ENCODE measurements around the gene CCDC6. TPM values are rescaled to one million over a fixed set of nuclear protein-coding genes. Genes with fewer than 3 reads are reported as not detected.
A peak's percentile ranks its signal among the peaks of the same experiment; 100 is the strongest.

CCDC6 gene
- polyA plus RNA-seq, 1 donor (not counting 4 experiments of a cell fraction or from before 2014, with no cell fraction given): 46.5 TPM

GRCh38 chr10:59809644-59809974 lies 96.7 kb downstream of the CCDC6 start:
- H3K9ac ChIP-seq (ENCODE audit: control insufficient read depth, extremely low read depth, insufficient read depth, low read length): no peak overlapping the region
- TF ChIP-seq, protein P1, sequence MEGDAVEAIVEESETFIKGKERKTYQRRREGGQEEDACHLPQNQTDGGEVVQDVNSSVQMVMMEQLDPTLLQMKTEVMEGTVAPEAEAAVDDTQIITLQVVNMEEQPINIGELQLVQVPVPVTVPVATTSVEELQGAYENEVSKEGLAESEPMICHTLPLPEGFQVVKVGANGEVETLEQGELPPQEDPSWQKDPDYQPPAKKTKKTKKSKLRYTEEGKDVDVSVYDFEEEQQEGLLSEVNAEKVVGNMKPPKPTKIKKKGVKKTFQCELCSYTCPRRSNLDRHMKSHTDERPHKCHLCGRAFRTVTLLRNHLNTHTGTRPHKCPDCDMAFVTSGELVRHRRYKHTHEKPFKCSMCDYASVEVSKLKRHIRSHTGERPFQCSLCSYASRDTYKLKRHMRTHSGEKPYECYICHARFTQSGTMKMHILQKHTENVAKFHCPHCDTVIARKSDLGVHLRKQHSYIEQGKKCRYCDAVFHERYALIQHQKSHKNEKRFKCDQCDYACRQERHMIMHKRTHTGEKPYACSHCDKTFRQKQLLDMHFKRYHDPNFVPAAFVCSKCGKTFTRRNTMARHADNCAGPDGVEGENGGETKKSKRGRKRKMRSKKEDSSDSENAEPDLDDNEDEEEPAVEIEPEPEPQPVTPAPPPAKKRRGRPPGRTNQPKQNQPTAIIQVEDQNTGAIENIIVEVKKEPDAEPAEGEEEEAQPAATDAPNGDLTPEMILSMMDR (optimal IDR thresholded peaks at IDR 0.05 in 1 of 3, IDR thresholded peaks at IDR 0.05 in 1 of 3, conservative IDR thresholded peaks at IDR 0.05 in 1 of 3; ENCODE audit: extremely low read depth in 1 of 3, insufficient read depth in 2 of 3, low read length in 3 of 3): no peak
- TF ChIP-seq EZH2 (IDR thresholded peaks at IDR 0.05; ENCODE audit: low read length): no peak
- H3K27ac ChIP-seq (ENCODE audit: control insufficient read depth, insufficient read depth, low read length): no peak overlapping the region
- FAIRE-seq (no peak), DNase-seq (ENCODE audit: low read depth, low spot score) (no peak)
- dilution Hi-C loops (cut with MboI; ENCODE audit: extremely low pct_ligation_motif_present, low sequenced_read_pairs): no loop called here
- peaks cover 26 to 33% of the 10 kb centered on the region in 2 experiments for H3K36me3 ChIP-seq (ENCODE audit: control insufficient read depth in 2 of 2, extremely low read depth in 1 of 2, insufficient read depth in 2 of 2, low read length in 2 of 2)
- H3K9me1 ChIP-seq (ENCODE audit: control insufficient read depth, extremely low read depth, insufficient read depth, low read length): no peaks in the 10 kb centered on the region
- H3K4me1 ChIP-seq (ENCODE audit: control insufficient read depth, extremely low read depth, insufficient read depth, low read length): peaks cover 2% of the 10 kb centered on the region
- no peaks in the 10 kb centered on the region for H3K79me2 ChIP-seq (ENCODE audit: control insufficient read depth, insufficient read depth, low read length)
- H4K20me1 ChIP-seq (ENCODE audit: control insufficient read depth, extremely low read depth, insufficient read depth, low read length): no peaks in the 10 kb centered on the region
- no peak overlapping the region for H3K4me3 ChIP-seq (ENCODE audit: control insufficient read depth in 2 of 3, extremely low read depth in 1 of 3, insufficient read depth in 2 of 3, low read depth in 1 of 3, low read length in 3 of 3)
- no peak overlapping the region for H2AFZ ChIP-seq (ENCODE audit: control insufficient read depth, low read length)
- no peaks in the 10 kb centered on the region for H3K27me3 ChIP-seq (ENCODE audit: control insufficient read depth, extremely low read depth, insufficient read depth, low read length)
- H3K9me3 ChIP-seq (ENCODE audit: control insufficient read depth, low read depth, low read length): no peaks in the 10 kb centered on the region
- no peak overlapping the region for H3K4me2 ChIP-seq (ENCODE audit: control insufficient read depth, extremely low read depth, insufficient read depth, low read depth, low read length)

GRCh38 chr10:59808896-59809643 lies 97.3 kb downstream of the CCDC6 start:
- TF ChIP-seq, protein P1 (optimal IDR thresholded peaks at IDR 0.05 in 1 of 3, IDR thresholded peaks at IDR 0.05 in 1 of 3, conservative IDR thresholded peaks at IDR 0.05 in 1 of 3; ENCODE audit: extremely low read depth in 1 of 3, insufficient read depth in 2 of 3, low read length in 3 of 3): peak; percentile 85 to 98 (median 88)
- TF ChIP-seq EZH2 (IDR thresholded peaks at IDR 0.05; ENCODE audit: low read length): no peak
- H3K4me3 ChIP-seq (ENCODE audit: control insufficient read depth in 2 of 3, extremely low read depth in 1 of 3, insufficient read depth in 2 of 3, low read depth in 1 of 3, low read length in 3 of 3): no peak overlapping the region
- H3K9ac ChIP-seq (ENCODE audit: control insufficient read depth, extremely low read depth, insufficient read depth, low read length): no peak overlapping the region
- H3K27me3 ChIP-seq (ENCODE audit: control insufficient read depth, extremely low read depth, insufficient read depth, low read length): no peaks in the 10 kb centered on the region
- no peak overlapping the region for H3K4me2 ChIP-seq (ENCODE audit: control insufficient read depth, extremely low read depth, insufficient read depth, low read depth, low read length)
- FAIRE-seq (peak; percentile 78), DNase-seq (ENCODE audit: low read depth, low spot score) (no peak)
- H3K9me1 ChIP-seq (ENCODE audit: control insufficient read depth, extremely low read depth, insufficient read depth, low read length): no peaks in the 10 kb centered on the region
- no peaks in the 10 kb centered on the region for H3K9me3 ChIP-seq (ENCODE audit: control insufficient read depth, low read depth, low read length)
- no peak overlapping the region for H3K27ac ChIP-seq (ENCODE audit: control insufficient read depth, insufficient read depth, low read length)
- no peaks in the 10 kb centered on the region for H4K20me1 ChIP-seq (ENCODE audit: control insufficient read depth, extremely low read depth, insufficient read depth, low read length)
- dilution Hi-C loops (cut with MboI; ENCODE audit: extremely low pct_ligation_motif_present, low sequenced_read_pairs): no loop called here
- no peak overlapping the region for H2AFZ ChIP-seq (ENCODE audit: control insufficient read depth, low read length)
- H3K79me2 ChIP-seq (ENCODE audit: control insufficient read depth, insufficient read depth, low read length): no peaks in the 10 kb centered on the region
- no peaks in the 10 kb centered on the region for H3K4me1 ChIP-seq (ENCODE audit: control insufficient read depth, extremely low read depth, insufficient read depth, low read length)
- H3K36me3 ChIP-seq (ENCODE audit: control insufficient read depth in 2 of 2, extremely low read depth in 1 of 2, insufficient read depth in 2 of 2, low read length in 2 of 2): peaks cover 27 to 38% of the 10 kb centered on the region in 2 experiments

Data from keratinocyte (primary cell).